HG02642 (cell line): ENCODE data around the gene DUSP11.
"Not testable (repeated sequence)": the region's sequence is repeated elsewhere in the genome, so short reads cannot be mapped to it uniquely, and the experiment has no call there.

Source experiments
- ATAC-seq: cut with Tn5 transposase; IDR thresholded peaks from one replicate; pipeline ENCODE4 v1.9.1; 2021; ENCODE audit warnings: mild to moderate bottlenecking; ENCODE audit not compliant: unreplicated experiment, poor library complexity

DUSP11 gene

DNA sequence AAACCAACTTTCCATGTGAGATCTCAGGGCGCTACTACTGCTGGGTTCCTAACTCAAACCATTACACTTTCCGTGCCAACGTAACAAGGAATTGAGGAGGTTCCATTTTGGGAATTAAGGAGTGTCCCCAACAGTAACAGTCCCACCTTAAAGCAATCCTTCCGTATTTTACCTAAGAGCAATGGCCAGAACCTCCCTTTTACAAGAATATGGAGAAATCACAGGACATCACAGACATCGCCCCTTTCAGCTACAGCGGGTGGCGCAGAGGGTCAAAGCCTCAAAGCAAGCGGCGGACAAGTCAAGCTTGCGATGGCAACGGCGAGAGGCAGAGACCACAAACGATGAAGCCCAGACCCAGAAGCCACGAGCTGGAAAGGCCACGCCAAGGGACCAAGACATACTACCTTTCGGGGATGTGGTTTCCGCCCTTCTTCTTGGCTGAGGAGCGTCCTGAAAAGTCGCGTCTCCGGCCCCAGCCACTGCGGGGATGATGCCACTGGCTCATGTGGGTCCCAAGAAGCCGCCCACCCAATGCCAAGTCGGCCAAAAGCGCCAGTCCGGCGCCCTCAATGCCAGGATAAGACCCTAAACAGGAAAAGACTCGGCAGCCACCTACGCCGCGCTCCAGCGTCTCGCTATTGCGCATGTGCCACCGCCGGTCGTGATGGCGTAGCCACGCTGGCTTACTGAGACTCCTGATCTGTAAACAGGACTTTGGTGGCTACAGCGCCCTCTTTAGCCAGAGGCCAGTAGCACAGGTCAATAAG is at the start of gene DUSP11:
Gene DUSP11, minus strand, starts transcription at position 637 of the 770 bp plus-strand sequence. Its CDS starts 129 bp downstream, at position 508.
- ATAC-seq: peak; percentile 98

DNA sequence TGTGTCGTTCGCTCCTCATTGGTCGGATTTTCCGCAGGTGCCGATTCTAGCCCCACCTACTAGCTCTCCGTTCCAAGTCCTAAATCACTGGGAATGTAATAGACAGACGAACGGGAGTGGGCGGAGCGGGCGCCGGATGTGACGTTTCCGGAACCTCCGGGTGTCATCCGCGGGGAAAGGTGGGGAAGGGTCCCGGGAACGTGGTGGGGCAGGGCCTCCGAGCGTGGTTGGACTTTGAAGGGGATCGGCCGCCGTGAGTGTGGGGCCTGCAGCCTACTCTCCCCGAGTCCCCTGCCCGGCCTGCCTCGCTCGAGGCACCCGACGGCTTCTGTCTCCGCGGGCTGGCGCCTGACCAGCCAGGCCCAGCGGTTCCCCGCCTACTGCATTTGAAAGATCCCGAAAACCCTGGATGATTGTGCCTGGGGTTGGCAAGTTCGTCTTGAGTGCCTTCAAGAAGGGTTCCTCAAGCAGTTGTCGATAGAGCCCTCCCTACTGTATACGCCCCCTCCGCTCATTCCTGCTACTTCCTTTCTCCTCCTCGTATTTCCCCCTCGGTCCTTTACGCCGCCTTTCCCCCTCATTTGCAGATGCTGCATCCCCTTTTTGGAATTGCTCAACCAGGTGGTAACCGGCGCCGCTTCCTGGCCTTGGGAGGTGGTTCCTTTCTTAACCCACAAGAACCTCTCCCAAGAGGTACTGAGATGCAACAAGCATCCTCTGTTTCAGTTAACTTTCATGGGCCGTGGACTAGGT is 49.1 kb upstream of the DUSP11 start, which contains the start of gene STAMBP:
Gene STAMBP, plus strand, starts transcription at position 144 of the 753 bp plus-strand sequence. CDS start 1,896 bp downstream, outside the sequence.
- peak; percentile 91 for ATAC-seq

DNA sequence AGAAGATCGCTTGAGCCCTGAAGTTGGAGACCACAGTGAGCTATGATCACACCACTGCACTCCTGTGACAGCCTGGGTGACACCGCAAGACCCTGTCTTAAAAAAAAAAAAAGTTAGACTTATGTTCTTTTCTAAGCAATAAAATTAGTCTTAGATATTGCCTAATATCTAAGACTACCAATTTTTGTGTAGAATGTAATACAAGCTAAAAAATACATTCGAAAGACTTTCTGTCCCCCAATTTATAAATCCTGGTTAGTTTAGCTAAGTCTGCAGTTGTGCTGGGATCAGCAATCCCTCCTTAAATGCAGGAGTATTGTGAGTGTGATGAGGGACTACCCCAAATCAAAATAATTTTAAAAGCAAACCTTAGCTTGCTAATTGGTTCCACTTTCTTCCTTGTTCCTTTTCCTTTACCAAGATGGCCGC is 48.5 kb upstream of the DUSP11 start:
- ATAC-seq: no peak

DNA sequence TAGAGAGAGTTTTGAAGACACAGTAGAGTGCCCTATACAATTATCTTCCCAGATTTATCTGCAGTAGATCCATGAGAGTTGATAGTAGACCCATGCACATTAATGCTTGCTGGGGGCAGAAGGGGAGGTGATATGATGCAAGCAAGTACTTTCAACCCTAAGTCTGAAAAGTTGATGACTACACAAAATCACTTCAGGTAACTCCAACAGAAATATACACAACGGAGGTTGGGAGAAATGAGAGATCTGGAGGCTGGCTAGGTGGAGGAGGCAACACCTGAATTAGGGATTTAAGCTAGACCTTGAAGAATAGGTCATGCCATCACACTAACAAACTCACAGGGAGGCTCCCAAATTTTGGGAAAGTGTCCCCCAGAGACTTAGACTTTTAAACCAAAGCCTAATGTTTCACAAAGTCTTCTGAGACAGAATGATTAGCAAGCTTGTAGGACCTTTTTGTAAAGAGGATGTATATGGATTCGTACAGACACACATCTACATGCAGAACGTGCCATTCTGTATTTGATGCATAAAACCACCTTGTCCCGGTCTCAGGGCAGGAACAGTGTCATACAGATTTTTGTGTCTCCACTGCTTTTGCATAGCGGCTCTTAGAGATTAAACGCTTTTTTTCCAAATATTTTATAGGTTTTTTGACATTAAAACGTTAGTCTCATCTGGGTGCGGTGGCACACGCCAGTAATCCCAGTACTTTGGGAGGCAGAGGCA is 47.9 kb upstream of the DUSP11 start:
- ATAC-seq: no peak

DNA sequence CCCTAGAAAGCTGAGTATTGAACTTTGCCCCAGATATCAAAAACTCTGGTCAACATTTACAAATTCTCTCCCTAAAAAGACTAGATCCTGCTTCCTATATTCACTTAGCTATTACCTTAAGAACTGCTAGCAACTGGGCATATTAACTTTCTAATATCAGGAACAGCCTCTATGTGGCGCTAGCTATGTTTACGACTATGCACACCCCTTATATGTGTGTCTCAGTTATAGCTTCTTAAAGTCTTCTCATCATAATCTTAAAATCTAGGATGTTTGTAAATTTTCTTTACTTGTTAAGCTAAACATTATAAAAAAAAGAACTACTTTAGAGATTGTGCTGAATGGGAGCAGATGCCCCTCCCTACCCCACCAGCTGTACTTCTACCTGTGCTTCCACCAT is 47.1 kb upstream of the DUSP11 start:
- no peak for ATAC-seq

DNA sequence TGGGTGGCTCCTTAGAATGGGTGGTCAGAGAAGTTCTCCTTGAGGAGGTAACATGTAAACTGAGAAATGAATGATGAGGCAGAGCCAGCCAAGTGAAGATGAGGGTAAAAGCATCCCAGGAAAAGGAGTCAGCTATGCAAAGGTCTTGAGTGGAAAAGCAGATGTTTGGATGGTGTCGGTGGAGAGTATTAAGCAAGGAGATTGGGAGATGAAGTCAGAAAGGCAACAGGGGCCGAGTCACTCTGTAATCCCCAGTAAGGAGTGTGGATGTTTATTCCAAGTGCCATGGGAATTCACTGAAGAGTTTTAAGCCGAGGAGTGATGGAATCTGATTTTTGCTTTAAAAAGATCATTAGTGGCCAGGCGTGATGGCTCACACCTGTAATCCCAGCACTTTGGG is 45.5 kb upstream of the DUSP11 start:
- no peak for ATAC-seq

DNA sequence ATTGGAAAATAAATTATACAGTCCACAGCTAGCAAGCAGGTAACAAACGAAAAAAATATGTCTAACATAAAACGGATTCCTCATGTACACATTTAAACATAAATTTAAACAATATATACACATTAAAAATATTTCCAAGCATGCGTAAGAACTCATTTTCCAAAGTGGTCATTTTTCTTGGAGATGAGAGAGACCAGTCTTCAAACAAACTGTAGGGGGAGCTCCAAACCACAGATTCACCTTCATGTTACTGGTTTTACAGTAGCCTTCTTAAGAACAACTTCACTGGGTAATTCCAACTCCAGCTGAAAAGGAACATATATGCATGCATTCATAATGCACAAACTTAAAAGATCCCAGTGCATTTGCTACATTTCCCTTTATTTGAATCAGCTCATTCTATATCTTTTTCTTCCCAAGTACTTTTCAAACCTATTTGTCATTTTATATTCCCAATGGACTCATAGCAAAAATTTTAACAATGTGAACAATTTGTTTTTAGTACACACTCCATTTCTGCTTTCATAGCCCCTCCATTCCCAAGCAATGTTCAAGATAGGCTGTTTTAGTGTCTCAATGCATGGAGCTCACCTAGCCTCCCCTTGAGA is 44.1 kb upstream of the DUSP11 start:
- ATAC-seq: no peak

DNA sequence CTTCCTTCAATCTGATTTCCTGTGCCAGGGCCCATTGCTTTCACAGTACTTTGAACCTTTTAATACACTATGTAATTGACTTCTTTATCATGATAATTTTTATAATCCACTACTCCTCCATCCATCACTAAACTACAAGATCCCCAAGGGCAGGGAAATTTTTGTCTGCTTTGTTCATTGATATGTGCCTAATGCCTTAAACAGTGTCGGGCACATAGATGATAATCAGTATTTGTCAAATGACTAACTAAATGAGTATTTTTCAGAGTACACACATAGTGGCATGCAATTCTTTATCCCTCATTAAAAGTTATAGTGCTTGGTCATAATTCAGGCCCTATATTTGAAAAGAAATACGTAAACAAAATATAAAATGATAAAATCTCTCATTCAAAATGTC is 43.5 kb upstream of the DUSP11 start:
- ATAC-seq: no peak

DNA sequence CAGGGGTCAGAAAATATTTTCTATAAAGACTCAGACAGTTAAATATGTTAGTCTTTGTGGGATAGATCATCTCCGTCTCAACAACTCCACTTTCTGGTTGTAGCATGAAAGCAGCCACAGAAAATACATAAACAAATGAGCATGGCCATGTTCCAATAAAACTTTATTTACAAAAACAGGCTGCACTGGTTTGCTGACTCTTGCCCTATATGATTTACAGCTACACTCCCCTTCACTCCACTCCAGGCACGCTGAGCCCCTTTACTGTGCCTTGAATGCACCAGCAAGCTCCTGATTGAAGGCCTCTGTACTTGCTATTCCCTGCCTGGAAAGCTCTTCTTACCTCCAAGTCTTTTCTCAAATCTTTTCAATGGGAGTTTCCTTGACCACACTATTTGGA is 43.1 kb upstream of the DUSP11 start:
- no peak for ATAC-seq

DNA sequence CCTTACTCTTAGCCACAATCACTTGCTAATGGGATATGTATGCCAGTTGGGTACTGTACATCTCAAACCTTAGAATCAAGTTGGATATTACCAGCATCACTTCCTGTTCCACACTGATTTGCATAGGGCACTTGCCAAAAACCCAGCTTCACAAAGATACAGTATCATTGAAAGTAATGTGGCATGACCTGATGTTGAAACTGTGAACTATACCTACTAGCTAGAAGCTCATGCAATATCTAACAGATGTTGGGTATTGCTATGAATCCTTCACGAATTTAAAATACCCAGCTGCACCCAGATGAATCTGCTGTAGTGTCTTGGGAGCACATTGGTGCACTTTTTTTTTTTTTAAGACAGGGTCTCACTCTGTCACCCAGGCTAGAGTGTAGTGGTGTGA is 42.4 kb upstream of the DUSP11 start:
- ATAC-seq: peak; percentile 57

DNA sequence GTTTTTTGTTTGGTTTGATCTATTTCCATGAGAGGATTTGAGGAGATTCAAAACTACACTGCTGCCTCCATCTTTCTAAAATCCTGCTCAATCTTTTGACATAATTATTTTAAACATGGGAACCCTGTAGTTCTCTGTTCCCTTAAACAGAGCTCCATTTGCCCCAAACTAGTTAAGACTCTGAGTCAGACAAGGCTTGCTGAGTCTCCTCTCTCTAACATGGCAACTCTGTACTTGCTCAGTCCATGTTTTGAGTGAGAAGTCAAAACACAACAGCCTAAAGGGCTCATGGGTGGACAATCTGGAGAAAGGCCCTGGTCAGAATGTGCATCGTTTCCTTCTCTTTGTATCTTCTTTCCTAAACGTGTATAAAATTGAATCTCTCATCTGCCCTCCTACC is 41.8 kb upstream of the DUSP11 start:
- peak; percentile 5 for ATAC-seq

DNA sequence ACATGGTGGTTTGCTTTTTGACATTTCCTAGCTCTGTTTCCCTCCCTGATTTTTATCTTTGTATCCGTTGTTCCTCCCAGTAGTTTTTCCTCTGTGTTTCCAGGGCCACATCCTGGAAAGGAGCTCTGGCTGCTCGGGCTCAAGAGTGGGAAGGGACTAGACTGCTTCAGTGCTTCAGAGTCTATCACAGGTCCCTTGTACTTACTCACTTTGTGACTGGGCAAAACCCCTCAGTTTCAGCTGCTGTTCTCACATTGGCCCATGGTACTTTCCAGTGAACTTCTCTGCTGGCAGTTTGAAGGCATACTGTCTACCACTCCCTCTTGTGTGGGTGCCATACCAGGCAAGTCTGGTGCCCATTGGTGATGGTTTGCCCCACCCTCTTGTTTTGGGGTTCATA is 41.3 kb upstream of the DUSP11 start:
- ATAC-seq: peak; percentile 80

DNA sequence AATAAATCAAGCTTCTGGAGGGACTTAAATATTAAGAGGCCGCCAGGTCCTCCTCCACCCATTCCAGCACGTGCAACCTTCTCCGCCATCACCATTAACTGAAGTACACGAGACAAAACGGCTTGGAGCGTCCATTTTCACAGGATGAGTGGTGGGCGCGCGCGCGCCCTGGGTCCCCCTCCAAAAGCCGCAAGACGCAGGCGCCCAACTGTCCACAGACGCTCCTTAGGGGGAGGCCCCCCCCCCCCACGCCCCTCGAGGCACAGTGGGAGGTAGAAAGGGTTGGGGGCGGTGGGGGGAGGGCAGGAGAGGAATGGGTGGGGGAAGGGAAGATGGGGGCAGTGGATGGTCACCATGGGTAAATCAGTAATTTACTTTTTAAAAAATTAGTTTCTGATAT is 38.4 kb upstream of the DUSP11 start:
- no peak for ATAC-seq

DNA sequence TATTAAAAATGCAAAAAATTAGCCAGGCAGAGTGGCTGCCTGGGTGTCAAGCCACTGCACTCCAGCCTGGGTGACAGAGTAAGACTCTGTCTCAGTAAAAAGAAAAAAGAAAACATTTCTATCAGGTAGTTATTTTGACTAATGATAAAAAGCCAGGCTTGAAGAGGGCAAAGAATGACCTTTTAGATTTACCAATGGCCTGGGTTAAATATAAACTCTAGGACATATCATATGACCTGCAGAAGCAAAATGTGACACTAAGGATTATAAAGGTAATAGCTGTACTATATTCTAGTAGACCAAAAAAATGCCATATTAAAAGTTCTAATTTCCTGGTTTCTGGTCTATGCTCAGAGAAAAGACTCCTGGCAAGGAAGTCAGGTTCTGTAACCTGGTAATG is 32.7 kb upstream of the DUSP11 start:
- ATAC-seq: no peak

DNA sequence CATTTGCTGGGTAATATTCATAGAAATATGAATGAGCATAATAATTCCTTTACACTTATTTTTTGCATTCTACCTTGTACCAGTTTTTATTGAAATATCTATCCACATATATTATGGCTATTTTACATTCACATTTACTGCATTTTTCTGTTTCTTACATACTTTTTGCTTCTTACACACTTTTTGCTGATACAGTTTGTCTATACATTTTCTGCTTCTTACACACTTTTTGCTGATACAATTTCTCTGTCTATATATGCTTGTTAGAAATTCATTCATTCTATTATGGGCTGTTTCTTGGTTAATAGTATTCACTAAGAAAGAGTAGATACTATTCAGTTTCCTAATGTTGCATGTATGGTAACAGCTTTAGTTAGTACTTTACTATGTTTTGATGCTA is 32.0 kb upstream of the DUSP11 start:
- ATAC-seq: no peak

DNA sequence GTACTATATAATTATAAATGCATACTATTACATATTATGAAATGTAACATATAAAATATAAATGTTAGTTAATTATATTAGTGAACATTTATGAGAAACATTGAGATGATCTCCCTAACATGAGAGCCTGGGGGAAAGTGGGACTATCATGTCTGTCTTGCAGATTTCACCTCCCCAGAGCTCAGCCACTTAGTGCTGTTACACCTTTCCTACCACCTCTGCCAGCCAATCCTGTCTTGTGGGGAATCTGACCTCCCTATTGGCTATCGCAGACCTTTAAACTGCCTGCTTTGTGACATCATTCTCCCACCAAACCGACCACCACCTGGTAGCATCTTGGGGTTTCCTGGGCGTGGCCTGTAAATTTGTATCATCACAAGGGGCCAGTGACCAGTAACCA is 4.0 kb upstream of the DUSP11 start, which contains the start of gene C2orf78:
Gene C2orf78, plus strand, starts transcription at position 301 of the 400 bp plus-strand sequence. CDS start 127 bp downstream, outside the sequence.
- not testable (repeated sequence) for ATAC-seq

DNA sequence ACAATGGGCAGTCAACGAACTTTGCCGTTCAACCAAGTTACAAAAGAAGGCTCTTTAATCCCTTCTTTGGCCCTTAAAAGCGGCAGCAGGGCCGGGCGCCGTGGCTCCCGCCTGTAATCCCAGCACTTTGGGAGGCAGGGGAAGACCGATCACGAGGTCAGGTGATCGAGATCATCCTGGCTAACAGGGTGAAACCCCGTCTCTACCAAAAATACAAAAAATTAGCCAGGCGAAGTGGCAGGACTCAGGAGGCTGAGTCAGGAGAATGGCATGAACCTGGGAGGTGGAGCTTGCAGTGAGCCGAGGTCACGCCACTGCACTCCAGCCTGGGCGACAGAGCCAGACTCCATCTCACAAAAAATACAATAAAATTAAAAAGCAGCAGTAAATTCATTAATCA is 3.5 kb upstream of the DUSP11 start:
- not testable (repeated sequence) for ATAC-seq

DNA sequence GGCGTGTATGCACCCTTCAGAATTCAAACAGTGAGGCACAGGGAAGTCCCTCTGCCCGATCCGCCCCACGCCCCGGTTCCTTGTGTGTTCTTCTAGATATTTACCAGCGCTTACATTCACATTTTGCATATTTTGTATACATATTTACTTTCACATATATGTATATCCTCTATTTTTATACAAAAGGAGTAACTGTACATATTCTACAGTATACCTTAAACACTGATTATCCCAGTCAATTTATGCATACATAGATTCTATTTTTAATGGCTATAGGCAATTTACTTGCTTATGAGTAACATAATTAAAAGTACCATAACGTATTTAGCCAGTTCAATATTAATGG is 307 bp upstream of the DUSP11 start:
- no peak for ATAC-seq

DNA sequence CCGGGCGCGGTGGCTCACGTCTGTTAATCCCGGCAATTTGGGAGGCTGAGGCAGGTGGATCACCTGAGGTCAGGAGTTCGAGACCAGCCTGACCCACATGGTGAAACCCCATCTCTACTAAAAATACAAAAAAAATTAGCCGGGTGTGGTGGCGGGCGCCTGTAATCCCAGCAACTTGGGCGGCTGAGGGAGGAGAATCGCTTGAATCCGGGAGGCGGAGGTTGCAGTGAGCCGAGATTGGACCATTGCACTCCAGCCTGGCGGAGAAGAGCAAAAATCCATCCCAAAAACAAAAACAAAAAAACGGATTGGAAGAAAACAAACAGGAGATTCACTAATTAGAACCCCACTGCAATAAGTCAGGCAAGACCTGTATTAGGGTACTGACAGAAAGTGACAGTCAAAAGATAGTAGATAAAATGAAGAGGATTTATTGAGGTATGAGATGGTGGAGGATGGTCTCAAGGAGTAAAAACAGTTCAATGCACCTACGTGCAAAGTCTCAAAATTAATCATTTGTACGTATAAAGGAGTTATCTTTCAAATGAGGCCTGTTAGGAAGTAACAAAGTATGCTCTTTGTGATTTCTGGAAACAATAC is 936 bp downstream of the DUSP11 start:
- not testable (repeated sequence) for ATAC-seq
